Neuronal stem cell (in vitro differentiated cells): ENCODE results near the gene ITGAE.

Experiments used
- DNase-seq: peaks from one replicate; pipeline ENCODE4 v3.0.0-alpha.2; 2013; ENCODE audit warnings: low spot score
- H2AFZ ChIP-seq: one replicate; pipeline ENCODE4 v1.6.1; 2013; ENCODE audit warnings: mild to moderate bottlenecking, low read length, inconsistent platforms
- H2AK5ac ChIP-seq: 2 replicates; pipeline ENCODE4 v1.6.1; 2013; ENCODE audit warnings: low read depth, mild to moderate bottlenecking, inconsistent platforms, low read length, moderate library complexity, mixed read lengths
- H2BK120ac ChIP-seq: 2 replicates; pipeline ENCODE4 v1.6.1; 2013; ENCODE audit warnings: low read depth, mild to moderate bottlenecking, inconsistent platforms, low read length, moderate library complexity, mixed read lengths
- H2BK12ac ChIP-seq: one replicate; pipeline ENCODE4 v1.6.1; 2013; ENCODE audit warnings: low read length, inconsistent platforms
- H2BK15ac ChIP-seq: 2 replicates; pipeline ENCODE4 v1.6.1; 2013; ENCODE audit warnings: mild to moderate bottlenecking, low read length, inconsistent platforms, mixed read lengths
- H2BK5ac ChIP-seq: one replicate; pipeline ENCODE4 v1.6.1; 2013; ENCODE audit warnings: inconsistent platforms, mild to moderate bottlenecking, low read length, moderate library complexity
- H3K14ac ChIP-seq: one replicate; pipeline ENCODE4 v1.6.1; 2013; ENCODE audit warnings: low read length, inconsistent platforms
- H3K18ac ChIP-seq: 2 replicates; pipeline ENCODE4 v1.6.1; 2013; ENCODE audit warnings: low read length, inconsistent platforms
- H3K23ac ChIP-seq: 2 replicates; pipeline ENCODE4 v1.6.1; 2013; ENCODE audit warnings: low read depth, mild to moderate bottlenecking, mixed read lengths, low read length, inconsistent platforms; ENCODE audit not compliant: poor library complexity
- H3K27ac ChIP-seq: replicated peaks from 3 replicates; pipeline ENCODE4 v1.5.1; 2013; ENCODE audit warnings: low read length, inconsistent platforms
- H3K27me3 ChIP-seq, 3 experiments: 2 replicates each; pipeline ENCODE4 v1.6.1; 2013; ENCODE audit warnings: low read length in 3 of 3, mild to moderate bottlenecking in 2 of 3, inconsistent platforms in 1 of 3, low read depth in 1 of 3, mixed read lengths in 1 of 3, moderate library complexity in 1 of 3; ENCODE audit not compliant: control insufficient read depth in 3 of 3, insufficient read depth in 3 of 3
- H3K36me3 ChIP-seq, 2 donors: replicated peaks in 1 of 2; 2 replicates each; pipeline ENCODE4 v1.6.1; 2013; ENCODE audit warnings: low read length in 2 of 2; ENCODE audit not compliant: control insufficient read depth in 2 of 2, insufficient read depth in 2 of 2
- H3K4ac ChIP-seq: 2 replicates; pipeline ENCODE4 v1.6.1; 2013; ENCODE audit warnings: inconsistent platforms, mild to moderate bottlenecking, low read length, moderate library complexity
- H3K4me1 ChIP-seq, 2 donors: 1 replicate in 1 of 2; 2 replicates in 1 of 2; pipeline ENCODE4 v1.6.1; 2013; ENCODE audit warnings: low read length in 2 of 2, low read depth in 1 of 2; ENCODE audit not compliant: control insufficient read depth in 2 of 2, insufficient read depth in 1 of 2
- H3K4me2 ChIP-seq: one replicate; pipeline ENCODE4 v1.6.1; 2013; ENCODE audit warnings: mild to moderate bottlenecking, low read length, inconsistent platforms; ENCODE audit not compliant: insufficient read depth, poor library complexity, severe bottlenecking
- H3K4me3 ChIP-seq, 2 donors: 2 replicates each; pipeline ENCODE4 v1.5.1; 2013; ENCODE audit warnings: low read length in 2 of 2, mild to moderate bottlenecking in 2 of 2, inconsistent platforms in 1 of 2, moderate library complexity in 1 of 2
- H3K79me1 ChIP-seq: one replicate; pipeline ENCODE4 v1.6.1; 2013; ENCODE audit warnings: low read depth, mild to moderate bottlenecking, inconsistent platforms, low read length, moderate library complexity
- H3K9ac ChIP-seq: one replicate; pipeline ENCODE4 v1.6.1; 2013; ENCODE audit warnings: mild to moderate bottlenecking, low read depth, low read length, inconsistent platforms; ENCODE audit not compliant: poor library complexity
- H3K9me3 ChIP-seq, 2 donors: replicated peaks in 1 of 2; 2 replicates each; pipeline versions ENCODE3 to v1.6.1; 2013; ENCODE audit warnings: low read length in 2 of 2, mild to moderate bottlenecking in 2 of 2, inconsistent platforms in 1 of 2, low read depth in 1 of 2, mixed read lengths in 1 of 2, moderate library complexity in 1 of 2; ENCODE audit not compliant: control insufficient read depth in 2 of 2, insufficient read depth in 1 of 2
- H4K8ac ChIP-seq: one replicate; pipeline ENCODE4 v1.6.1; 2013; ENCODE audit warnings: low read depth, mild to moderate bottlenecking, inconsistent platforms, low read length, moderate library complexity
- H4K91ac ChIP-seq: one replicate; pipeline ENCODE4 v1.6.1; 2013; ENCODE audit warnings: low read length, low read depth, mild to moderate bottlenecking, inconsistent platforms; ENCODE audit not compliant: poor library complexity
- WGBS, 2 donors: extraction: QIAGEN DNeasy Blood & Tissue Kit; methylation state at CpG; one replicate each; pipeline ENCODE4 v1.1.7; 2013; ENCODE audit warnings: missing lambda C conversion rate in 2 of 2, mixed read lengths in 1 of 2; ENCODE audit not compliant: insufficient read length in 2 of 2, insufficient replicate concordance in 1 of 2; ENCODE audit errors: extremely low coverage in 2 of 2; 5-methylcytosine and 5-hydroxymethylcytosine counted together

Gene ITGAE

GRCh38 chr17:3681565-3681964, 119.4 kb downstream of the ITGAE start:
- Histone ChIP-seq H3K14ac (no peak overlapping the region), H2AK5ac (peak overlapping the region; percentile 83), H2BK12ac (no peak overlapping the region), H3K9me3 (no peaks in the 10 kb centered on the region), H2AFZ (peak overlapping the region; percentile 42), H3K27me3 (peaks cover 0 to 25% (median 0%) of the 10 kb centered on the region in 3 experiments), H3K23ac (no peak overlapping the region), H3K4me2 (no peak overlapping the region), H3K79me1 (no peaks in the 10 kb centered on the region), H3K18ac (no peak overlapping the region), H2BK15ac (no peak overlapping the region), H3K4ac (no peak overlapping the region), H3K4me3 (no peak overlapping the region), H4K8ac (no peak overlapping the region), H2BK120ac (no peak overlapping the region), H3K4me1 (peaks cover 0 to 3% of the 10 kb centered on the region in 2 donors), H4K91ac (no peak overlapping the region), H3K36me3 (no peaks in the 10 kb centered on the region), H2BK5ac (no peak overlapping the region), H3K27ac (no peak overlapping the region), H3K9ac (no peak overlapping the region)
- no peak for DNase-seq
- no CpG with 5 or more reads among the region's 20 CpGs for WGBS, 2 donors

- H4K8ac ChIP-seq: no peak overlapping the region
- H3K18ac ChIP-seq: no peak overlapping the region
- H2BK12ac ChIP-seq: peak overlapping the region; percentile 22
- H3K4me2 ChIP-seq: no peak overlapping the region
- no CpG with 5 or more reads among the region's 12 CpGs for WGBS, 2 donors
- no peak overlapping the region for H3K14ac ChIP-seq
- no peak overlapping the region for H3K4ac ChIP-seq
- H2AFZ ChIP-seq: no peak overlapping the region
- no peak overlapping the region for H2BK5ac ChIP-seq
- peaks cover 0 to 25% (median 0%) of the 10 kb centered on the region in 3 experiments for H3K27me3 ChIP-seq
- no peaks in the 10 kb centered on the region for H3K36me3 ChIP-seq
- H3K27ac ChIP-seq: no peak overlapping the region
- H2AK5ac ChIP-seq: no peak overlapping the region
- H3K4me3 ChIP-seq: no peak overlapping the region
- H2BK15ac ChIP-seq: no peak overlapping the region
- no peak overlapping the region for H2BK120ac ChIP-seq
- DNase-seq: no peak
- no peaks in the 10 kb centered on the region for H3K79me1 ChIP-seq
- peak overlapping the region; percentile 44 for H3K9ac ChIP-seq
- peak overlapping the region; percentile 20 for H3K23ac ChIP-seq
- H4K91ac ChIP-seq: peak overlapping the region; percentile 30
- H3K4me1 ChIP-seq: peaks cover 0 to 3% of the 10 kb centered on the region in 2 donors
- no peaks in the 10 kb centered on the region for H3K9me3 ChIP-seq
These were observed 119.9 kb downstream of the ITGAE start for GRCh38 chr17:3681057-3681456.

GRCh38 chr17:3679531-3680126, 121.4 kb downstream of the ITGAE start:
- H3K23ac ChIP-seq: no peak overlapping the region
- peak overlapping the region; percentile 37 for H3K4ac ChIP-seq
- no peak overlapping the region for H2BK5ac ChIP-seq
- H3K36me3 ChIP-seq: no peaks in the 10 kb centered on the region
- H3K14ac ChIP-seq: peak overlapping the region; percentile 56
- no peak overlapping the region for H4K91ac ChIP-seq
- no peak overlapping the region for H3K18ac ChIP-seq
- peak overlapping the region; percentile 40 for H2AK5ac ChIP-seq
- H3K79me1 ChIP-seq: no peaks in the 10 kb centered on the region
- no peak overlapping the region for H3K4me3 ChIP-seq
- peak overlapping the region; percentile 21 for H3K9ac ChIP-seq
- H2BK120ac ChIP-seq: no peak overlapping the region
- H2BK15ac ChIP-seq: no peak overlapping the region
- WGBS, 2 donors: no CpG with 5 or more reads among the region's 20 CpGs
- H2AFZ ChIP-seq: no peak overlapping the region
- peaks cover 0 to 25% (median 0%) of the 10 kb centered on the region in 3 experiments for H3K27me3 ChIP-seq
- H3K4me2 ChIP-seq: no peak overlapping the region
- peak overlapping the region; percentile 84 for H2BK12ac ChIP-seq
- no peaks in the 10 kb centered on the region for H3K9me3 ChIP-seq
- no peak for DNase-seq
- peaks cover 0 to 4% of the 10 kb centered on the region in 2 donors for H3K4me1 ChIP-seq
- H4K8ac ChIP-seq: no peak overlapping the region
- no peak overlapping the region for H3K27ac ChIP-seq

GRCh38 chr17:3678821-3679530, 122.0 kb downstream of the ITGAE start:
- Histone ChIP-seq H3K9ac (no peak overlapping the region), H2BK15ac (peak overlapping the region; percentile 55), H4K8ac (no peak overlapping the region), H2BK120ac (no peak overlapping the region), H2BK5ac (no peak overlapping the region), H3K9me3 (no peaks in the 10 kb centered on the region), H3K4ac (no peak overlapping the region), H4K91ac (no peak overlapping the region), H3K27ac (no peak overlapping the region), H3K4me1 (peaks cover 2 to 8% of the 10 kb centered on the region in 2 donors), H3K79me1 (no peaks in the 10 kb centered on the region), H2AK5ac (peak overlapping the region; percentile 40), H3K18ac (no peak overlapping the region), H3K14ac (no peak overlapping the region), H3K4me2 (peak overlapping the region; percentile 11), H3K23ac (peak overlapping the region; percentile 37), H3K27me3 (peaks cover 0 to 25% (median 0%) of the 10 kb centered on the region in 3 experiments), H3K36me3 (no peaks in the 10 kb centered on the region), H2AFZ (peak overlapping the region; percentile 85), H2BK12ac (no peak overlapping the region), H3K4me3 (no peak overlapping the region)
- no peak for DNase-seq
- WGBS, 2 donors: no CpG with 5 or more reads among the region's 27 CpGs
